Body of pancreas (tissue), 4 donors: Measurements from ENCODE around the gene LEPROT.

Experiments used
- CTCF ChIP-seq, 7 experiments: fragments of 450-650 bp in 4 of 7; fragments of 200-600 bp in 3 of 7; sonication (generic) in 3 of 7; IDR thresholded peaks; one replicate each; pipeline ENCODE4 v1.5.1; 2016 to 2019; ENCODE audit warnings: antibody characterized with exemption in 7 of 7
- POLR2A ChIP-seq, 3 donors: fragments of 450-650 bp; IDR thresholded peaks; one replicate each; pipeline ENCODE4 v1.6.1; 2016; ENCODE audit warnings: antibody characterized with exemption in 3 of 3, mild to moderate bottlenecking in 2 of 3

DNA sequence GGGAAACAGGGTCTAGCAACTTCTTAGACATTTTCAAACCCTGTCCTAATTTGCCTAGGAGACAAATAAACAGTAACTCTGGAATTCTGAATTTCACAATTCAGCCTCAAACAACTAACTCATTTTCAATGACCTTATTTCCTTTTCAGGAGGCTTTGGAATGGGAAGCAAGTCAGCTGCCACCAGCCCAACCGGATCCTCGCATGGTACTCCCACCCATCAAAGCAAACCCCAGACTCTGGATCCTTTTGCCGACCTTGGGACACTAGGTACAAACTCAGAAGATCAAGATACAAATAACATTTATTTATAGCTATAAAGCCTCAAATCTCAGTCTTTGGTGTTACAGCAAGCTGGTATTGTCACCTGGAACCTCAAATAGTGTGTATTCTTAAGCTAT, 18.9 kb upstream of the LEPROT start:
- no peak for TF ChIP-seq CTCF (IDR thresholded peaks at IDR 0.05)
- no peak for TF ChIP-seq POLR2A (IDR thresholded peaks at IDR 0.05)
